Measurements from ENCODE around the gene TREX2. TPM values are rescaled to one million over a fixed set of nuclear protein-coding genes. Genes with fewer than 3 reads are reported as not detected.

Gene TREX2
- total and polyA plus RNA-seq, 7 experiments from 2014 or later: 0.25 to 5.5 (median 2.8) TPM

GRCh38 chrX:153471663-153472280 lies 25.9 kb upstream of the TREX2 start:
- CTCF ChIA-PET: interaction anchor here (1.2 to 1.8 kb wide), 3 partner anchors 11 to 36 kb away, joined by 3 to 6 read pairs (median 4); no protein-coding TSS in a partner anchor
- H3K27ac ChIP-seq (ENCODE audit: low read depth, low read length): peak overlapping the region; percentile 68

GRCh38 chrX:153470411-153471363 lies 24.8 kb upstream of the TREX2 start, which contains the start of gene HAUS7:
Gene HAUS7 (minus strand): TSS chrX:153470576. CDS start chrX:153470557, 19 bp downstream.
- peak; percentile 92 for ATAC-seq
- Histone ChIP-seq H3K9me3 (ENCODE audit: control insufficient read depth in 2 of 3, low read length in 3 of 3) (no peaks in the 10 kb centered on the region), H3K4me1 (ENCODE audit: control insufficient read depth in 2 of 2, insufficient read depth in 2 of 2, low read length in 2 of 2) (peaks cover 3 to 17% of the 10 kb centered on the region in 2 donors), H3K4me3 (ENCODE audit: low read length) (peak within 1 kb of the TSS; percentile 74), H3K27ac (ENCODE audit: low read depth, low read length) (peak within 1 kb of the TSS; percentile 68), H3K36me3 (ENCODE audit: control insufficient read depth in 2 of 3, insufficient read depth in 3 of 3, low read length in 3 of 3) (peaks cover 0 to 5% (median 0%) of the 10 kb centered on the region in 3 experiments), H3K27me3 (ENCODE audit: control insufficient read depth in 2 of 2, insufficient read depth in 2 of 2, low read length in 2 of 2) (no peaks in the 10 kb centered on the region)
- H3K4me3 Mint-ChIP-seq: peak within 1 kb of the TSS; percentile 64 to 88 (median 82)
- ChIA-PET CTCF (interaction anchor here (1.8 kb wide), 1 partner anchor 37 kb away, joined by 6 read pairs; no protein-coding TSS in a partner anchor), POLR2A (interaction anchor here (1.0 to 2.4 kb wide), 2 partner anchors 136 to 529 kb away, joined by 3 to 6 read pairs; partner anchors contain the start of gene ZNF275)
- intact Hi-C loops (cut with micrococcal nuclease): loop anchor here (1.0 to 2.0 kb wide), 16 partner anchors 9 to 529 kb away; partner anchors contain the start of genes CCNQ (in 2 of the 2), IDH3G (in 2 of the 2), SSR4 (in 2 of the 2) and ZNF275 (in 2 of the 2)
- DNase-seq: peak; percentile 73 to 88 (median 85)
- no peaks in the 10 kb centered on the region for H3K27me3 Mint-ChIP-seq
- peak within 1 kb of the TSS in 8 of 9 donors; percentile 62 to 85 (median 82) for H3K27ac Mint-ChIP-seq
- H3K4me1 Mint-ChIP-seq: peaks cover 0 to 30% (median 12%) of the 10 kb centered on the region in 7 donors
- H3K9me3 Mint-ChIP-seq: no peaks in the 10 kb centered on the region
- peaks cover 0 to 3% (median 0%) of the 10 kb centered on the region in 5 donors for H3K36me3 Mint-ChIP-seq

More at GRCh38 chrX:153471663-153472280, 25.9 kb upstream of the TREX2 start:
- intact Hi-C loops (cut with micrococcal nuclease): loop anchor here (2.0 kb wide), 4 partner anchors 127 to 499 kb away; partner anchors contain the start of genes CCNQ (in 1 of the 2), HCFC1 (in 1 of the 2) and ZNF275 (in 1 of the 2)
- POLR2A ChIA-PET: no interaction called here
- no peaks in the 10 kb centered on the region for H3K27me3 ChIP-seq (ENCODE audit: control insufficient read depth in 2 of 2, insufficient read depth in 2 of 2, low read length in 2 of 2)
- peak overlapping the region in 5 of 9 donors; percentile 70 to 84 (median 82) for H3K27ac Mint-ChIP-seq
- peaks cover 0 to 5% (median 0%) of the 10 kb centered on the region in 5 donors for H3K27me3 Mint-ChIP-seq
- peaks cover 0 to 34% (median 12%) of the 10 kb centered on the region in 7 donors for H3K4me1 Mint-ChIP-seq
- H3K36me3 Mint-ChIP-seq: peaks cover 0 to 3% (median 0%) of the 10 kb centered on the region in 5 donors
- no peak for DNase-seq
- no peak for ATAC-seq
- H3K9me3 Mint-ChIP-seq: no peaks in the 10 kb centered on the region
- H3K4me3 ChIP-seq (ENCODE audit: low read length): no peak overlapping the region
- H3K9me3 ChIP-seq (ENCODE audit: control insufficient read depth in 2 of 3, low read length in 3 of 3): no peaks in the 10 kb centered on the region
- H3K4me3 Mint-ChIP-seq: peak overlapping the region in 1 of 10 donors; percentile 64
- H3K36me3 ChIP-seq (ENCODE audit: control insufficient read depth in 2 of 3, insufficient read depth in 3 of 3, low read length in 3 of 3): peaks cover 0 to 5% (median 0%) of the 10 kb centered on the region in 3 experiments
- peaks cover 3 to 17% of the 10 kb centered on the region in 2 donors for H3K4me1 ChIP-seq (ENCODE audit: control insufficient read depth in 2 of 2, insufficient read depth in 2 of 2, low read length in 2 of 2)

- H3K9me3 Mint-ChIP-seq: no peaks in the 10 kb centered on the region
- H3K36me3 ChIP-seq (ENCODE audit: control insufficient read depth in 2 of 3, insufficient read depth in 3 of 3, low read length in 3 of 3): peaks cover 0 to 5% (median 0%) of the 10 kb centered on the region in 3 experiments
- ATAC-seq: peak; percentile 30
- CTCF ChIA-PET: interaction anchor here (1.8 kb wide), 1 partner anchor 38 kb away, joined by 6 read pairs; no protein-coding TSS in a partner anchor
- peaks cover 0 to 12% of the 10 kb centered on the region in 2 donors for H3K4me1 ChIP-seq (ENCODE audit: control insufficient read depth in 2 of 2, insufficient read depth in 2 of 2, low read length in 2 of 2)
- H3K36me3 Mint-ChIP-seq: peaks cover 0 to 3% (median 0%) of the 10 kb centered on the region in 5 donors
- H3K4me1 Mint-ChIP-seq: peaks cover 0 to 26% (median 12%) of the 10 kb centered on the region in 7 donors
- DNase-seq: peak in 2 of 9 donors; percentile 26 to 42
- H3K27ac ChIP-seq (ENCODE audit: low read depth, low read length): peak overlapping the region; percentile 67
- H3K9me3 ChIP-seq (ENCODE audit: control insufficient read depth in 2 of 3, low read length in 3 of 3): no peaks in the 10 kb centered on the region
- POLR2A ChIA-PET: interaction anchor here (0.8 to 2.4 kb wide), 3 partner anchors 38 to 528 kb away, joined by 3 to 6 read pairs (median 4); partner anchors contain the start of gene ZNF275
- H3K27ac Mint-ChIP-seq: peak overlapping the region in 7 of 9 donors; percentile 33 to 84 (median 72)
- H3K4me3 Mint-ChIP-seq: peak overlapping the region; percentile 64 to 88 (median 82)
- intact Hi-C loops (cut with micrococcal nuclease): loop anchor here (1.0 to 2.0 kb wide), 16 partner anchors 9 to 529 kb away; partner anchors contain the start of genes CCNQ (in 2 of the 2), IDH3G (in 2 of the 2), SSR4 (in 2 of the 2) and ZNF275 (in 2 of the 2)
- no peaks in the 10 kb centered on the region for H3K27me3 ChIP-seq (ENCODE audit: control insufficient read depth in 2 of 2, insufficient read depth in 2 of 2, low read length in 2 of 2)
- H3K27me3 Mint-ChIP-seq: no peaks in the 10 kb centered on the region
- H3K4me3 ChIP-seq (ENCODE audit: low read length): peak overlapping the region; percentile 74
Measured at GRCh38 chrX:153469811-153470410, 24.1 kb upstream of the TREX2 start.

- Mint-ChIP-seq H3K4me3 (peak overlapping the region in 3 of 10 donors; percentile 16 to 83 (median 25)), H3K27me3 (no peaks in the 10 kb centered on the region)
- intact Hi-C loops (cut with micrococcal nuclease): no loop called here
Measured at GRCh38 chrX:153468008-153468580, 22.2 kb upstream of the TREX2 start.

GRCh38 chrX:153465691-153466380 lies 20.0 kb upstream of the TREX2 start:
- Mint-ChIP-seq H3K9me3 (no peaks in the 10 kb centered on the region), H3K4me3 (no peak overlapping the region), H3K36me3 (peaks cover 0 to 4% (median 0%) of the 10 kb centered on the region in 5 donors), H3K27ac (no peak overlapping the region), H3K4me1 (peaks cover 0 to 18% (median 9%) of the 10 kb centered on the region in 7 donors), H3K27me3 (no peaks in the 10 kb centered on the region)
- Histone ChIP-seq H3K27me3 (ENCODE audit: control insufficient read depth in 2 of 2, insufficient read depth in 2 of 2, low read length in 2 of 2) (no peaks in the 10 kb centered on the region), H3K4me1 (ENCODE audit: control insufficient read depth in 2 of 2, insufficient read depth in 2 of 2, low read length in 2 of 2) (peaks cover 0 to under 1% of the 10 kb centered on the region in 2 donors), H3K9me3 (ENCODE audit: control insufficient read depth in 2 of 3, low read length in 3 of 3) (no peaks in the 10 kb centered on the region), H3K27ac (ENCODE audit: low read depth, low read length) (no peak overlapping the region), H3K4me3 (ENCODE audit: low read length) (no peak overlapping the region), H3K36me3 (ENCODE audit: control insufficient read depth in 2 of 3, insufficient read depth in 3 of 3, low read length in 3 of 3) (peaks cover 0 to 29% (median 0%) of the 10 kb centered on the region in 3 experiments)
- no peak for DNase-seq
- ChIA-PET POLR2A (no interaction called here), CTCF (no interaction called here)
- intact Hi-C loops (cut with micrococcal nuclease): no loop called here
- no peak for ATAC-seq

More at GRCh38 chrX:153468008-153468580, 22.2 kb upstream of the TREX2 start:
- CTCF ChIA-PET: interaction anchor here (0.6 kb wide), 1 partner anchor 19 kb away, joined by 3 read pairs; no protein-coding TSS in a partner anchor
- Histone ChIP-seq H3K36me3 (ENCODE audit: control insufficient read depth in 2 of 3, insufficient read depth in 3 of 3, low read length in 3 of 3) (peaks cover 0 to 21% (median 0%) of the 10 kb centered on the region in 3 experiments), H3K4me1 (ENCODE audit: control insufficient read depth in 2 of 2, insufficient read depth in 2 of 2, low read length in 2 of 2) (peaks cover 0 to 7% of the 10 kb centered on the region in 2 donors), H3K4me3 (ENCODE audit: low read length) (no peak overlapping the region), H3K27me3 (ENCODE audit: control insufficient read depth in 2 of 2, insufficient read depth in 2 of 2, low read length in 2 of 2) (no peaks in the 10 kb centered on the region), H3K27ac (ENCODE audit: low read depth, low read length) (no peak overlapping the region), H3K9me3 (ENCODE audit: control insufficient read depth in 2 of 3, low read length in 3 of 3) (no peaks in the 10 kb centered on the region)
- DNase-seq (no peak), ATAC-seq (no peak)
- Mint-ChIP-seq H3K4me1 (peaks cover 0 to 20% (median 12%) of the 10 kb centered on the region in 7 donors), H3K9me3 (no peaks in the 10 kb centered on the region), H3K27ac (no peak overlapping the region), H3K36me3 (peaks cover 0 to 4% (median 0%) of the 10 kb centered on the region in 5 donors)
- POLR2A ChIA-PET: no interaction called here

Data from naive thymus-derived CD4-positive, alpha-beta T cell (primary cell).